GM19238 (cell line): ENCODE measurements around the gene WFDC1.
A peak's percentile ranks its signal among the peaks of the same experiment; 100 is the strongest.

Experiments used
- DNase-seq: peaks from one replicate; pipeline ENCODE4 v3.0.0; 2011; ENCODE audit warnings: low spot score; ENCODE audit not compliant: insufficient read length

The WFDC1 gene

GRCh38 chr16:84272740-84273320, 21.8 kb upstream of the WFDC1 start:
- DNase-seq = no peak

GRCh38 chr16:84274515-84274914, 20.2 kb upstream of the WFDC1 start:
- DNase-seq = no peak

GRCh38 chr16:84275585-84276151, 19.0 kb upstream of the WFDC1 start:
- DNase-seq = no peak

GRCh38 chr16:84277244-84277823, 17.3 kb upstream of the WFDC1 start:
- DNase-seq = peak; percentile 35

GRCh38 chr16:84278333-84278732, 16.3 kb upstream of the WFDC1 start:
- DNase-seq = no peak

- DNase-seq = no peak
Measured at GRCh38 chr16:84278968-84279367, 15.7 kb upstream of the WFDC1 start.

- no peak for DNase-seq
Measured at GRCh38 chr16:84279881-84280280, 14.8 kb upstream of the WFDC1 start.

- no peak for DNase-seq
Measured at GRCh38 chr16:84281074-84281473, 13.6 kb upstream of the WFDC1 start.

GRCh38 chr16:84282533-84282932, 12.1 kb upstream of the WFDC1 start:
- DNase-seq = no peak

- DNase-seq = no peak
Measured at GRCh38 chr16:84283314-84284153, 11.1 kb upstream of the WFDC1 start.

GRCh38 chr16:84284154-84284722, 10.4 kb upstream of the WFDC1 start:
- DNase-seq = no peak

- no peak for DNase-seq
Measured at GRCh38 chr16:84286578-84287240, 8.0 kb upstream of the WFDC1 start.

- no peak for DNase-seq
Measured at GRCh38 chr16:84288902-84289301, 5.8 kb upstream of the WFDC1 start.

GRCh38 chr16:84291226-84291625, 3.5 kb upstream of the WFDC1 start:
- no peak for DNase-seq

GRCh38 chr16:84292011-84292410, 2.7 kb upstream of the WFDC1 start:
- no peak for DNase-seq

GRCh38 chr16:84293406-84293805, 1.3 kb upstream of the WFDC1 start:
- DNase-seq = no peak

- no peak for DNase-seq
Measured at GRCh38 chr16:84294117-84294516, 561 bp upstream of the WFDC1 start.

GRCh38 chr16:84295203-84295860, 654 bp downstream of the WFDC1 start:
- no peak for DNase-seq

- no peak for DNase-seq
Measured at GRCh38 chr16:84298376-84298899, 3.8 kb downstream of the WFDC1 start.

GRCh38 chr16:84299734-84300440, 5.2 kb downstream of the WFDC1 start:
- no peak for DNase-seq
